ENCODE data around the gene USH2A.

- no peak for TF ChIP-seq CTCF (IDR thresholded peaks at IDR 0.05)
- no peak for TF ChIP-seq POLR2AphosphoS5 (IDR thresholded peaks at IDR 0.05)
Measured at GRCh38 chr1:215911406-215911968, 511.8 kb downstream of the USH2A start.

Measured in transverse colon (tissue), 4 donors.